HEK293 (cell line): ENCODE results near the gene CNOT11.

Experiments
- KLF16 ChIP-seq: fragments of 450-650 bp; formaldehyde crosslinking; IDR thresholded peaks from 2 replicates; pipeline ENCODE4 v1.5.1; 2017; ENCODE audit warnings: missing biosample characterization, missing genetic modification characterization
- SALL2 ChIP-seq: fragments of 450-650 bp; formaldehyde crosslinking; IDR thresholded peaks from 2 replicates; pipeline ENCODE4 v1.5.0; 2017; ENCODE audit warnings: missing biosample characterization, mild to moderate bottlenecking, missing genetic modification characterization, borderline replicate concordance
- TCF7L2 ChIP-seq: IDR thresholded peaks from 2 replicates; pipeline ENCODE4 v1.6.1; 2011; ENCODE audit warnings: low read depth, mild to moderate bottlenecking, inconsistent platforms, low read length, moderate library complexity, borderline replicate concordance
- ZEB2 ChIP-seq: fragments of 450-650 bp; formaldehyde crosslinking; IDR thresholded peaks from 2 replicates; pipeline ENCODE4 v1.5.1; 2016; ENCODE audit warnings: missing biosample characterization, missing genetic modification characterization
- ZNF121 ChIP-seq: fragments of 450-650 bp; formaldehyde crosslinking; IDR thresholded peaks from 2 replicates; pipeline ENCODE4 v1.5.1; 2016; ENCODE audit warnings: missing biosample characterization, missing genetic modification characterization
- ZNF175 ChIP-seq: fragments of 450-650 bp; formaldehyde crosslinking; IDR thresholded peaks from 2 replicates; pipeline ENCODE4 v1.5.1; 2016; ENCODE audit warnings: missing biosample characterization, missing genetic modification characterization
- ZNF19 ChIP-seq: fragments of 450-650 bp; formaldehyde crosslinking; IDR thresholded peaks from 2 replicates; pipeline ENCODE4; 2016; ENCODE audit warnings: missing biosample characterization, missing genetic modification characterization, low read depth
- ZNF274 ChIP-seq, 2 experiments: fragments of 200-500 bp in 1 of 2; fragments of 450-650 bp in 1 of 2; sonication (Bioruptor generic) in 1 of 2; formaldehyde crosslinking in 1 of 2; IDR thresholded peaks; 2 replicates each; pipeline versions ENCODE4 v1.5.1 to v1.6.1; 2014 to 2016; ENCODE audit warnings: borderline replicate concordance in 1 of 2, inconsistent platforms in 1 of 2, low read length in 1 of 2, missing biosample characterization in 1 of 2, missing genetic modification characterization in 1 of 2
- ZNF423 ChIP-seq: fragments of 450-650 bp; formaldehyde crosslinking; IDR thresholded peaks from 2 replicates; pipeline ENCODE4 v1.5.1; 2016; ENCODE audit warnings: missing biosample characterization, missing genetic modification characterization
- ZNF530 ChIP-seq: fragments of 450-650 bp; formaldehyde crosslinking; IDR thresholded peaks from 2 replicates; pipeline ENCODE4 v1.5.1; 2016; ENCODE audit warnings: low read depth, missing biosample characterization, missing genetic modification characterization
- ZNF596 ChIP-seq: fragments of 450-650 bp; IDR thresholded peaks from 2 replicates; pipeline ENCODE4 v1.5.0; 2018; ENCODE audit warnings: missing biosample characterization, mild to moderate bottlenecking, missing genetic modification characterization, moderate library complexity
- TF ChIP-seq, protein P1 (sequence below): fragments of 450-650 bp; formaldehyde crosslinking; IDR thresholded peaks from 2 replicates; pipeline ENCODE4 v1.5.1; 2016; ENCODE audit warnings: missing biosample characterization, missing genetic modification characterization

DNA sequence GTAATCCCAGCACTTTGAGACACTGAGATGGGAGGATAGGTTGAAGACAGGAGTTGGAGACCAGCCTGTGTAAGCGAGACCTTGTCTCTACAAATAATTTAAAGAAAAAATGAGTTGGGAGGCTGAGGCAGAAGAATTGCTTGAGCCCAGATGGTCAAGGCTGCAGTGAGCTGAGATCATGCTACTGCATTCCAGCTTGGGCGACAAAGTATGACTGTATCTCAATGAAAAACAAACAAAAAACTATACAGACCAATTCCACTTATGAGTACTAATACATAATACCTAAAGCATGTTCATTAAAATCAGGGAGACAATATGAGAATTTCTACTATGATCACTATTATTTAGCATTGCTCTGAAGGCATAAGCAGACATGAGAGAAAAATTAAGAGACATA, 43.2 kb downstream of the CNOT11 start:
- TF ChIP-seq ZNF121 (tag by site-specific recombination) (no peak), ZNF274 (IDR thresholded peaks at IDR 0.05; ENCODE audit: low read length) (no peak), ZNF274 (tag by site-specific recombination; IDR thresholded peaks at IDR 0.05; ENCODE audit: borderline replicate concordance) (no peak), ZNF530 (tag by site-specific recombination) (no peak), SALL2 (tag by site-specific recombination) (no peak), ZEB2 (tag by site-specific recombination) (no peak), KLF16 (tag by site-specific recombination) (no peak), ZNF423 (tag by site-specific recombination) (no peak), ZNF175 (tag by site-specific recombination) (no peak), TCF7L2 (no peak), ZNF596 (tag by site-specific recombination) (no peak), ZNF19 (no peak)
- TF ChIP-seq, protein P1, sequence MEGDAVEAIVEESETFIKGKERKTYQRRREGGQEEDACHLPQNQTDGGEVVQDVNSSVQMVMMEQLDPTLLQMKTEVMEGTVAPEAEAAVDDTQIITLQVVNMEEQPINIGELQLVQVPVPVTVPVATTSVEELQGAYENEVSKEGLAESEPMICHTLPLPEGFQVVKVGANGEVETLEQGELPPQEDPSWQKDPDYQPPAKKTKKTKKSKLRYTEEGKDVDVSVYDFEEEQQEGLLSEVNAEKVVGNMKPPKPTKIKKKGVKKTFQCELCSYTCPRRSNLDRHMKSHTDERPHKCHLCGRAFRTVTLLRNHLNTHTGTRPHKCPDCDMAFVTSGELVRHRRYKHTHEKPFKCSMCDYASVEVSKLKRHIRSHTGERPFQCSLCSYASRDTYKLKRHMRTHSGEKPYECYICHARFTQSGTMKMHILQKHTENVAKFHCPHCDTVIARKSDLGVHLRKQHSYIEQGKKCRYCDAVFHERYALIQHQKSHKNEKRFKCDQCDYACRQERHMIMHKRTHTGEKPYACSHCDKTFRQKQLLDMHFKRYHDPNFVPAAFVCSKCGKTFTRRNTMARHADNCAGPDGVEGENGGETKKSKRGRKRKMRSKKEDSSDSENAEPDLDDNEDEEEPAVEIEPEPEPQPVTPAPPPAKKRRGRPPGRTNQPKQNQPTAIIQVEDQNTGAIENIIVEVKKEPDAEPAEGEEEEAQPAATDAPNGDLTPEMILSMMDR (tag by site-specific recombination): no peak
